Hepatocyte (in vitro differentiated cells): ENCODE data around the gene NCOR2. TPM values are rescaled to one million over a fixed set of nuclear protein-coding genes. Genes with fewer than 3 reads are reported as not detected.

ENCODE experiments used
- DNase-seq: peaks from one replicate; pipeline ENCODE4 v3.0.0-alpha.2; 2016; ENCODE audit warnings: low spot score
- H2AFZ ChIP-seq: fragments of 200-600 bp; sonication (generic); 2 replicates; pipeline ENCODE4 v1.6.0; 2016; ENCODE audit warnings: antibody characterized with exemption, mild to moderate bottlenecking
- H3K27ac ChIP-seq: fragments of 200-600 bp; sonication (generic); 2 replicates; pipeline ENCODE4 v1.5.1; 2016; ENCODE audit warnings: mild to moderate bottlenecking
- H3K27me3 ChIP-seq: fragments of 200-600 bp; sonication (generic); 2 replicates; pipeline ENCODE4 v1.6.1; 2016
- H3K36me3 ChIP-seq: fragments of 200-600 bp; sonication (generic); replicated peaks from 2 replicates; pipeline ENCODE4 v1.5.1; 2016; ENCODE audit warnings: low read depth; ENCODE audit not compliant: insufficient read depth
- H3K4me1 ChIP-seq: fragments of 200-600 bp; sonication (generic); 2 replicates; pipeline ENCODE4 v1.5.1; 2016; ENCODE audit warnings: mild to moderate bottlenecking, moderate library complexity; ENCODE audit not compliant: insufficient read depth
- H3K4me2 ChIP-seq: fragments of 200-600 bp; sonication (generic); 2 replicates; pipeline ENCODE4 v1.6.0; 2016
- H3K4me3 ChIP-seq: fragments of 200-600 bp; sonication (generic); 2 replicates; pipeline ENCODE4 v1.5.1; 2016; ENCODE audit warnings: mild to moderate bottlenecking
- H3K79me2 ChIP-seq: fragments of 200-600 bp; sonication (generic); 2 replicates; pipeline ENCODE4 v1.6.0; 2017; ENCODE audit warnings: mild to moderate bottlenecking
- H3K9me2 ChIP-seq: fragments of 200-600 bp; sonication (generic); replicated peaks from 2 replicates; pipeline ENCODE4 v1.6.0; 2017; ENCODE audit warnings: mild to moderate bottlenecking; ENCODE audit not compliant: insufficient read depth
- H3K9me3 ChIP-seq: fragments of 200-600 bp; sonication (generic); 2 replicates; pipeline ENCODE4 v1.5.1; 2016; ENCODE audit warnings: low read depth, mild to moderate bottlenecking
- H4K20me1 ChIP-seq: fragments of 200-600 bp; sonication (generic); 2 replicates; pipeline ENCODE4 v1.6.0; 2016; ENCODE audit warnings: mild to moderate bottlenecking; ENCODE audit not compliant: insufficient read depth, poor library complexity, severe bottlenecking
- CTCF ChIP-seq: fragments of 200-600 bp; sonication (generic); IDR thresholded peaks from 2 replicates; pipeline ENCODE4 v1.5.1; 2016; ENCODE audit warnings: antibody characterized with exemption, mild to moderate bottlenecking; ENCODE audit not compliant: poor library complexity
- EZH2 ChIP-seq: fragments of 200-600 bp; sonication (generic); IDR thresholded peaks from 2 replicates; pipeline ENCODE4 v1.6.1; 2016; ENCODE audit warnings: antibody characterized with exemption, mild to moderate bottlenecking, borderline replicate concordance
- EZH2phosphoT487 ChIP-seq: fragments of 200-600 bp; sonication (generic); IDR thresholded peaks from one replicate; pipeline ENCODE4 v1.6.1; 2018; ENCODE audit warnings: antibody characterized with exemption, mild to moderate bottlenecking, low read depth, moderate library complexity; ENCODE audit not compliant: unreplicated experiment, severe bottlenecking
- WGBS: methylation state at CpG from one replicate; pipeline ENCODE4 v1.1.6; 2016; ENCODE audit warnings: low lambda C conversion rate; ENCODE audit errors: missing lambda C conversion rate; 5-methylcytosine and 5-hydroxymethylcytosine counted together
- polyA plus RNA-seq: library from polyadenylated mRNA; unstranded; fragments of >200 nt; fragmentation: Nextera tagmentation; extraction: Ambion mirVana; gene quantifications from 2 replicates; pipeline ENCODE4 v1.2.1, GENCODE V29; 2016
- total RNA-seq: library from RNA; depleted of rRNA; stranded (reverse); fragments of >200 nt; gene quantifications from 2 replicates; pipeline ENCODE4 v1.2.3, GENCODE V29; 2014

NCOR2 gene
- total and polyA plus RNA-seq, 2 experiments from 2014 or later = 40.3 to 121 TPM

DNA sequence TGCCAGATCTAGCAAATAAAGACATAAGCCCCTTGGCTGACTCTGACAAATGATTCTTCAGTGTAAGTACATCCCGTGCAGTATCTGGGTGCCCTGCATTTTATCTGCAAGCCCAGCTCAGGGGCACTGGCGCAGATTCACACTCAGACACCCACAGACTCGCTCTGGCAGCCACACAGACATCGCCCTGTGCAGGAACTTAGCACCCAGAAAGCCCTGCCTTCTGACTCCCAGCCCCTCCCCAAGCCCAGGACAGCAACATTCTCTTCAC is 44.9 kb upstream of the NCOR2 start:
- TF ChIP-seq EZH2phosphoT487 (no peak), CTCF (no peak), EZH2 (no peak)
- 65% methylated on average over 4 of the region's 4 CpGs for WGBS
- no peak overlapping the region for H3K27ac ChIP-seq
- no peaks in the 10 kb centered on the region for H3K27me3 ChIP-seq
- H3K9me2 ChIP-seq = no peaks in the 10 kb centered on the region
- H3K4me1 ChIP-seq = peaks cover 18% of the 10 kb centered on the region
- H4K20me1 ChIP-seq = no peaks in the 10 kb centered on the region
- no peaks in the 10 kb centered on the region for H3K9me3 ChIP-seq
- no peak overlapping the region for H2AFZ ChIP-seq
- H3K36me3 ChIP-seq = no peaks in the 10 kb centered on the region
- no peaks in the 10 kb centered on the region for H3K79me2 ChIP-seq
- no peak overlapping the region for H3K4me3 ChIP-seq
- no peak for DNase-seq
- H3K4me2 ChIP-seq = no peak overlapping the region

- Histone ChIP-seq H3K9me2 (no peaks in the 10 kb centered on the region), H3K27ac (no peak overlapping the region), H3K36me3 (no peaks in the 10 kb centered on the region), H3K4me1 (peaks cover 18% of the 10 kb centered on the region), H3K27me3 (no peaks in the 10 kb centered on the region), H3K4me3 (no peak overlapping the region), H3K79me2 (no peaks in the 10 kb centered on the region), H4K20me1 (no peaks in the 10 kb centered on the region), H3K9me3 (no peaks in the 10 kb centered on the region), H2AFZ (no peak overlapping the region), H3K4me2 (no peak overlapping the region)
- no peak for TF ChIP-seq CTCF
- no peak for TF ChIP-seq EZH2
- TF ChIP-seq EZH2phosphoT487 = no peak
- DNase-seq = no peak
- WGBS = 94% methylated on average over 15 of the region's 15 CpGs
Observed at GRCh38 chr12:124611559-124612409, 44.4 kb upstream of the NCOR2 start.

DNA sequence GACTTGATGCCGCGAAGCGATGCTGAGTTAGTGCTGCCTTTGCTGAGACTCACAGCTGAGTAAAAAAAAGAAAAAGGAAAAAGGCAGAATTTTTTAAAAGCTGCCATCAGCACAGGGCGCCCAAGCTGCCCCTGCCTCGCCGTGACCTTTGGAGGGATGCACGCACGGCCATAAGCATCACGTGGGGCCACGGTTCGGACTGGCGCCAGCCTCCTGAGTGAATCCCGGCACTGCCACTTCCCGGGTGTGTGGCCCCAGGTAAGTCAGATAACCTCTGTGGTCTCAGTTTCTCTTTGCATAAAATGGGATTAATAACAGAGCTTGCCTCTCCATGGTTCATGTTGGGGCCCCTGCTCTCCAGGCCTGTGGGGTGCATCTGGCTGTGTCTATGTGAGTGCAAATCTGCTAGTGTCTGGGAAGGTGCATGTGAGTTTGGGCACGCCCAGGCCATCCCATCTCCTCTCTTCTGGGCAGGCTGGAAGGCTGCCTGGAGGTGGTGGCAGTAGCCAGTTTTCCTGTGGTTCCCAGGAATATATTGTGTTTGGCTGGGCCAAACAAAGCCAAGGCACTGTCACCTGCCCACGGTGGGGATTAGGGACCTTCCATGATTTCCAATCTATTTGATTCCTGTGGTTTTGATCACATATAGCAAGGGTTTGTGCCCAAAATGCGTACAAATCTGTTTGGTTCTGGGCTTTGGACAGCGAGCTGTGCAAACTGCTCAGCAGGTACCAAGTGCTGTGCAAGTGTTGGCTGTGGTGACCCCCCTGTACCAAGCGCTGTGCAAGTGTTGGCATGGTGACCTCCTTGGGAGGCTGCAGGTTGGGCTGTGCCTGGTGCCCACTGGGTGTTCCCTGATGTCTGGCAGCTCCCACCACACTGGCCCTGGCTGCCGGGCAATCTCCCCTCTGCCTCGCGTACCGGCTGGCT is 43.5 kb upstream of the NCOR2 start:
- H4K20me1 ChIP-seq = no peaks in the 10 kb centered on the region

More for the DNA sequence above, 43.5 kb upstream of the NCOR2 start:
- Histone ChIP-seq H3K9me3 (no peaks in the 10 kb centered on the region), H3K27me3 (no peaks in the 10 kb centered on the region), H3K79me2 (no peaks in the 10 kb centered on the region), H2AFZ (no peak overlapping the region), H3K36me3 (no peaks in the 10 kb centered on the region), H3K9me2 (no peaks in the 10 kb centered on the region), H3K27ac (no peak overlapping the region), H3K4me1 (peaks cover 21% of the 10 kb centered on the region), H3K4me2 (no peak overlapping the region), H3K4me3 (no peak overlapping the region)
- no peak for DNase-seq
- 94% methylated on average over 23 of the region's 23 CpGs for WGBS
- TF ChIP-seq CTCF (no peak), EZH2 (no peak)
